Neural cell (in vitro differentiated cells): ENCODE results near the gene CNTNAP5.

ENCODE experiments used
- EP300 ChIP-seq: fragments of 450-650 bp; conservative IDR thresholded peaks from 2 replicates; pipeline ENCODE4 v1.6.1; 2014; ENCODE audit warnings: antibody characterized with exemption, mild to moderate bottlenecking, moderate library complexity; ENCODE audit not compliant: poor library complexity, severe bottlenecking
- EZH2 ChIP-seq: fragments of 200-600, 300-800 bp; shearing (Covaris generic), sonication (generic); IDR thresholded peaks from 2 replicates; pipeline ENCODE4 v1.6.1; 2014; ENCODE audit warnings: antibody characterized with exemption, low read length, borderline replicate concordance, mild to moderate bottlenecking; ENCODE audit not compliant: insufficient read depth, poor library complexity, severe bottlenecking
- POLR2AphosphoS5 ChIP-seq: IDR thresholded peaks from 2 replicates; pipeline ENCODE4 v1.6.1; 2012
- RAD21 ChIP-seq: fragments of 450-650 bp; conservative IDR thresholded peaks from 2 replicates; pipeline ENCODE4 v1.6.1; 2014; ENCODE audit warnings: antibody characterized with exemption, mild to moderate bottlenecking, moderate library complexity
- REST ChIP-seq: IDR thresholded peaks from 2 replicates; pipeline ENCODE4 v1.6.1; 2012; ENCODE audit warnings: borderline replicate concordance
- SMC3 ChIP-seq: fragments of 450-650 bp; conservative IDR thresholded peaks from 2 replicates; pipeline ENCODE4 v1.6.1; 2014; ENCODE audit warnings: antibody characterized with exemption, mild to moderate bottlenecking, moderate library complexity; ENCODE audit not compliant: poor library complexity
- TAF1 ChIP-seq: IDR thresholded peaks from 2 replicates; pipeline ENCODE4 v1.6.1; 2012; ENCODE audit warnings: low read depth
- TF ChIP-seq, protein P1 (sequence below): fragments of 450-650 bp; IDR thresholded peaks from 2 replicates; pipeline ENCODE4 v1.5.1; 2014; ENCODE audit warnings: antibody characterized with exemption, mild to moderate bottlenecking, moderate library complexity; ENCODE audit not compliant: poor library complexity, severe bottlenecking

DNA sequence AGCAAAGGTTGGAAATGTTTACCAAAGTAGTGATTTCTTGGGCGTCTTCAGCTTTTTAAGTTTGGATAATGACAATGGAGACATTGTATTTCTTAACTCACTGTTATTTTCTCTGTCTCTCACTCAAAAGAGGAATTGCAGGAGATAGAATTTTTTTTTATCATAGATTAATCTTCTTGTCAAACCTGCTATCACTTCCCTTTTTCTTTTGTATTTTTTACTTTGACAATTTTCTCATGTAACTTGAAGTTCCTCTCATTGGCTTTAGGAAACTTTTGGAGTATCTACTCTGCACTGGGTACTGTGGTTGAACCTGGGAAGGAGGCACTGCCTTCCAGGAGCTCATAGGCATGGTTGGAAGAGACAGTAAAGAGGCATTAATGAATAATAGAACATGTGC lies 489.1 kb downstream of the CNTNAP5 start:
- TF ChIP-seq, protein P1, sequence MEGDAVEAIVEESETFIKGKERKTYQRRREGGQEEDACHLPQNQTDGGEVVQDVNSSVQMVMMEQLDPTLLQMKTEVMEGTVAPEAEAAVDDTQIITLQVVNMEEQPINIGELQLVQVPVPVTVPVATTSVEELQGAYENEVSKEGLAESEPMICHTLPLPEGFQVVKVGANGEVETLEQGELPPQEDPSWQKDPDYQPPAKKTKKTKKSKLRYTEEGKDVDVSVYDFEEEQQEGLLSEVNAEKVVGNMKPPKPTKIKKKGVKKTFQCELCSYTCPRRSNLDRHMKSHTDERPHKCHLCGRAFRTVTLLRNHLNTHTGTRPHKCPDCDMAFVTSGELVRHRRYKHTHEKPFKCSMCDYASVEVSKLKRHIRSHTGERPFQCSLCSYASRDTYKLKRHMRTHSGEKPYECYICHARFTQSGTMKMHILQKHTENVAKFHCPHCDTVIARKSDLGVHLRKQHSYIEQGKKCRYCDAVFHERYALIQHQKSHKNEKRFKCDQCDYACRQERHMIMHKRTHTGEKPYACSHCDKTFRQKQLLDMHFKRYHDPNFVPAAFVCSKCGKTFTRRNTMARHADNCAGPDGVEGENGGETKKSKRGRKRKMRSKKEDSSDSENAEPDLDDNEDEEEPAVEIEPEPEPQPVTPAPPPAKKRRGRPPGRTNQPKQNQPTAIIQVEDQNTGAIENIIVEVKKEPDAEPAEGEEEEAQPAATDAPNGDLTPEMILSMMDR, result no peak
- TF ChIP-seq EZH2 (no peak), POLR2AphosphoS5 (no peak), TAF1 (no peak), SMC3 (no peak), EP300 (no peak), RAD21 (no peak), REST (no peak)
